ENCODE data around the gene WDR33.
A peak's percentile ranks its signal among the peaks of the same experiment; 100 is the strongest.
"Not testable (repeated sequence)": the region's sequence is repeated elsewhere in the genome, so short reads cannot be mapped to it uniquely, and the experiment has no call there.

Gene WDR33

DNA sequence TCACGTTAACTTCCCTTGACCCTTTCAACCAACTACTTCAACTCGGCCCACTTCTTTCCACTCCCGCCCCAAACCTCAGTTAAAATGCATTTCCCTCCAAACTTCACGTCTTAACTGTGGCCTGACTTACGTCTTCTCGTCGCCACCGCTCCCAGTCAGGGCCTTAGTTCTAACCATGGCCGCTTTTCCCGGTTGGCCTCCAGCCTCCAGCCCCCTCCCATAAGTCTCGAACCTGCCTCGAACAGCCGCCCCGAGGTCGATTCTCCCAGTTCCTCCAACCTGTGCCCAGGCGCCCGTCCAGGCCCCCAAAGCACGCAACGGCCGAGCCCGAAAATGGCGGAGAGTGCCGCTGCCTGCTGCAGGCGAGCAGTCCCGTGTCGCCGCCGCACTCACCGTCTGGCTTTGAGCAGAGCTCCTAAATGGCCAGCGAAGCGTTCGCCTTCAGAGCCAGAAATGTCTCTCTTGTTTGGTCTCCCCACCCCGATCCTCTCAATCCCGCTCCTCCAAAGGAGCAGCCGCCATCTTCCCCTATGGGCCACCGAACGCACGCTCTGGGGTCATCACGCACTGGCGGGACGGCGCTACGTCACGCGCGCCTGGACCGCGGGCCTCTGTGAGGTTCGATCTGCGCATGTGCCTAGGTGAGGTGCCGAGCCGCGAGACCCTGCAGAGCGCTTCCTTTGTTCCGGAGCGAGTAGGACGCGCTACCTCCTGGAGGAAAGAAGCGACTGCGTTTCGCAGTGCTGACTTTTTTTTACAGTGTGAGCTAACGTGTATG is at the start of gene WDR33:
WDR33 (minus strand) TSS at position 553 of the 778 bp plus-strand sequence. CDS start 40,190 bp downstream, outside the sequence.
- H3K36me3 Mint-ChIP-seq (ENCODE audit: low read depth): peaks cover 19% of the 10 kb centered on the region
- peak within 1 kb of the TSS; percentile 96 for H3K27ac Mint-ChIP-seq
- peaks cover 3% of the 10 kb centered on the region for H3K27me3 Mint-ChIP-seq (ENCODE audit: low read depth)
- peak within 1 kb of the TSS; percentile 93 for H3K4me3 Mint-ChIP-seq
- H3K4me1 Mint-ChIP-seq (ENCODE audit: low read depth): peaks cover 31% of the 10 kb centered on the region
- H3K9me3 Mint-ChIP-seq: no peaks in the 10 kb centered on the region

DNA sequence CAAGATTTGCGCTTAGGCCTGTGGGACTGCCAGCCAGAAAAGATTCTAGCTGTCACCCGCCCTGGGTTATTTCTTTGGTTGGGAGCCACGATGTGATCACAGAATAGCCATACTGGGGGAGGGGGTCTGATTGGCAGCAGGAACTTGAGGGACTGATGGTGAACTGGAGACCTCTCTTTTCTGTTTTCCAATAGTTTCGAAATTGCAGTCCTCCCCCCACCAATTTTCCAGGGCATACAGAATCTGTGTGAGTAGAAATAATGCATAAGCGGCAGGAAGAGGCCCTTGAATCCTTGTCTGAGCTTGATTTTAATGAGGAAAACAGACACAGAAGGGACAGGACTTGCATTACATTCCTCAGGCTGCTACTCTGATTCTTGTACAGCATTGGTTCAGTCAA is 49.2 kb upstream of the WDR33 start:
- no peaks in the 10 kb centered on the region for H3K9me3 Mint-ChIP-seq
- peaks cover 21% of the 10 kb centered on the region for H3K36me3 Mint-ChIP-seq (ENCODE audit: low read depth)
- H3K4me3 Mint-ChIP-seq: no peak overlapping the region
- no peak overlapping the region for H3K27ac Mint-ChIP-seq
- H3K4me1 Mint-ChIP-seq (ENCODE audit: low read depth): peaks cover 14% of the 10 kb centered on the region
- H3K27me3 Mint-ChIP-seq (ENCODE audit: low read depth): no peaks in the 10 kb centered on the region

- Mint-ChIP-seq H3K27ac (peak overlapping the region; percentile 19), H3K9me3 (no peaks in the 10 kb centered on the region), H3K36me3 (ENCODE audit: low read depth) (peaks cover 16% of the 10 kb centered on the region), H3K27me3 (ENCODE audit: low read depth) (no peaks in the 10 kb centered on the region), H3K4me3 (peak overlapping the region; percentile 72), H3K4me1 (ENCODE audit: low read depth) (peaks cover 14% of the 10 kb centered on the region)
Observed at GRCh38 chr2:127859712-127860085, 48.7 kb upstream of the WDR33 start.

DNA sequence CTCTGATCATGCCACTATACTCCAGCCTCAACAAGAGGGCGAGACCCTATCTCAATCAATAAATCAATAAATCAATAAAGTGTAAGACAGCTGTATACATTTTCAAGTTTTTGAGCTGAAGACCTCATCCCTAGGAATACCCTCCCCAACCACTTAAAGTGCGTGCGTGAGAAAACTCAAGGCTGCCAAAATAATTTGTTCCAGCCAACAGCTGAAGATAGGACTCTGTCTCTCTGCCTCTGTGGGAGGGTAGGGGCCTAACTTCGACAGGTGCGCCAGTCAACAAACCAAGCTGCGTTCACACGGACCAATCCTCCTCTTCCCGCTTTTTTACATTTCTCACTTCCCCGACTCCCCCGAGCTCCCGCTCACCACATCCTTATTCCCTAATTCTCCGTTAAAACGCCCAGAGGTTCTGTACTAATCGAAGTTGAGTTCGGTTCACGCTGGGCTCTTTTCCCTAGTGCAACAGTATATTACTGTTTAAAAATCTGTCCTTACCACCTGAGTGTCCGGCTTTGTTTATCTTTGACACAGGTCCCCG is 46.4 kb upstream of the WDR33 start:
- H3K27ac Mint-ChIP-seq: peak overlapping the region; percentile 94
- H3K4me1 Mint-ChIP-seq (ENCODE audit: low read depth): peaks cover 28% of the 10 kb centered on the region
- no peaks in the 10 kb centered on the region for H3K9me3 Mint-ChIP-seq
- H3K36me3 Mint-ChIP-seq (ENCODE audit: low read depth): peaks cover 16% of the 10 kb centered on the region
- peak overlapping the region; percentile 98 for H3K4me3 Mint-ChIP-seq
- no peaks in the 10 kb centered on the region for H3K27me3 Mint-ChIP-seq (ENCODE audit: low read depth)

- no peaks in the 10 kb centered on the region for H3K9me3 Mint-ChIP-seq
- H3K4me3 Mint-ChIP-seq: no peak overlapping the region
- no peaks in the 10 kb centered on the region for H3K27me3 Mint-ChIP-seq (ENCODE audit: low read depth)
- H3K27ac Mint-ChIP-seq: peak overlapping the region; percentile 38
- H3K4me1 Mint-ChIP-seq (ENCODE audit: low read depth): peaks cover 32% of the 10 kb centered on the region
- H3K36me3 Mint-ChIP-seq (ENCODE audit: low read depth): peaks cover 34% of the 10 kb centered on the region
Observed at GRCh38 chr2:127853671-127854070, 42.7 kb upstream of the WDR33 start.

DNA sequence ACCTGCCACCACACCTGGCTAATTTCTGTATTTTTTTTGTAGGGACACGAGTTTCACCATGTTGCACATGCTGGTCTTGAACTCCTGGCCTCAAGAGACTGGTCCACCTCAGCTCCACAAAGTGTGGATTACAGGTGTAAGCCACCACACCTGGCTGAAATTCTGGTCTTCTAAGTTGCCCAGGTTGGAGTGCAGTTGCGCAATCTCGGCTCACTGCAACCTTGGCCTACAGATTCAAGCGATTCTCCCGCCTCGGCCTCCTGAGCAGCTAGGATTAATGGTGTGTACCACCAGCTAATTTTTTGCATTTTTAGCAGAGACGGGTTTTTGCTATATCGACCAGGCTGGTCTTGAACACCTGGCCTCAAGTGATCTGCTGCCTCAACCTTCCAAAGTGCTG is 41.4 kb upstream of the WDR33 start:
- Mint-ChIP-seq H3K36me3 (ENCODE audit: low read depth) (peaks cover 34% of the 10 kb centered on the region), H3K27me3 (ENCODE audit: low read depth) (no peaks in the 10 kb centered on the region), H3K9me3 (no peaks in the 10 kb centered on the region), H3K4me1 (ENCODE audit: low read depth) (peaks cover 30% of the 10 kb centered on the region), H3K4me3 (no peak overlapping the region), H3K27ac (no peak overlapping the region)

DNA sequence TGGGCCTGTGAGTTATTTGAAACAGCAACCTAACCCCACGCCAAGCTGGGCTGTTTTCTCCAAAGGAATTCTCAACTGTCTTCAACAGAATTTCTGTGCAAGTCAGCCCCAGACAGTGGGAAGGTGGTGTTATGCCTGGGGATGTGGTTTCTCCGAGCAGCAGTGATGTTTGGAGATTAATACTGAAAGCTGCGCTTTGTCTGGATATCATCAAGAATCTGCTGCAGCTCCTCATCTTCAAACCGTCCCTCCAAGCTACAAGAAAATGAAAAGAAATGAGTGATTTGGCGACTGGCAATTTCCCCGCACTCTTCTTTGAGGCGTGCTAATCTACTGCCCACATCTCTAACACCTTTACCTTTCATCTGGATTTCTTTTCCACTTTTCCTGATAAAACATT is 37.0 kb upstream of the WDR33 start:
- Mint-ChIP-seq H3K36me3 (ENCODE audit: low read depth) (peaks cover 43% of the 10 kb centered on the region), H3K4me3 (no peak overlapping the region), H3K27me3 (ENCODE audit: low read depth) (no peaks in the 10 kb centered on the region), H3K9me3 (no peaks in the 10 kb centered on the region), H3K27ac (no peak overlapping the region), H3K4me1 (ENCODE audit: low read depth) (peaks cover 11% of the 10 kb centered on the region)

GRCh38 chr2:127844973-127845372 is 34.0 kb upstream of the WDR33 start:
- H3K36me3 Mint-ChIP-seq (ENCODE audit: low read depth): peaks cover 31% of the 10 kb centered on the region
- no peak overlapping the region for H3K4me3 Mint-ChIP-seq
- H3K27ac Mint-ChIP-seq: no peak overlapping the region
- no peaks in the 10 kb centered on the region for H3K9me3 Mint-ChIP-seq
- no peaks in the 10 kb centered on the region for H3K27me3 Mint-ChIP-seq (ENCODE audit: low read depth)
- H3K4me1 Mint-ChIP-seq (ENCODE audit: low read depth): peaks cover 12% of the 10 kb centered on the region

- Mint-ChIP-seq H3K4me3 (no peak overlapping the region), H3K27me3 (ENCODE audit: low read depth) (no peaks in the 10 kb centered on the region), H3K4me1 (ENCODE audit: low read depth) (peaks cover 6% of the 10 kb centered on the region), H3K36me3 (ENCODE audit: low read depth) (peaks cover 21% of the 10 kb centered on the region), H3K27ac (no peak overlapping the region), H3K9me3 (no peaks in the 10 kb centered on the region)
Observed at GRCh38 chr2:127843677-127844076, 32.7 kb upstream of the WDR33 start.

- H3K4me3 Mint-ChIP-seq: no peak overlapping the region
- H3K9me3 Mint-ChIP-seq: no peaks in the 10 kb centered on the region
- H3K36me3 Mint-ChIP-seq (ENCODE audit: low read depth): peaks cover 15% of the 10 kb centered on the region
- no peak overlapping the region for H3K27ac Mint-ChIP-seq
- no peaks in the 10 kb centered on the region for H3K27me3 Mint-ChIP-seq (ENCODE audit: low read depth)
- peaks cover 6% of the 10 kb centered on the region for H3K4me1 Mint-ChIP-seq (ENCODE audit: low read depth)
Observed at GRCh38 chr2:127841466-127842178, 30.7 kb upstream of the WDR33 start.

DNA sequence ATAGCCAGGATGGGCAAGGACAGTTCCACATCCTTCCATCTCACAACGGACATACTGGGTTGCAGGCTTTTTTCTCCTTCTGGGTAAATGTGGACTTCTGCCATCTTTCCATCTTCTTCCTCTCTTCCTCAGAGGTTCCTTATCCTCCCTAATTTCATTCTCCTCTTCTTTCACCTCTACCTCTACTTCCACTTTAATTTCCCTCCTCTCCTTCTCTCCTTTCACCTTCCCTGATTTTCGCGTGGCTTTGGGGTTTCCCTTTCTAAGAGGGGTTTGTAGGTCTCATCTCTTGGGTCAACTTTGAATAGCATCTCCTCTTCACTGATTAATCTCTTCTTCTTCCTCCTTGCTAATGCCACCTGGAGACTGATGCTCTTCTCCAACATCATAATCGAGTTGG is 29.9 kb upstream of the WDR33 start:
- Mint-ChIP-seq H3K27ac (no peak overlapping the region), H3K27me3 (ENCODE audit: low read depth) (no peaks in the 10 kb centered on the region), H3K4me1 (ENCODE audit: low read depth) (peaks cover 4% of the 10 kb centered on the region), H3K36me3 (ENCODE audit: low read depth) (peaks cover 11% of the 10 kb centered on the region), H3K4me3 (no peak overlapping the region), H3K9me3 (no peaks in the 10 kb centered on the region)

DNA sequence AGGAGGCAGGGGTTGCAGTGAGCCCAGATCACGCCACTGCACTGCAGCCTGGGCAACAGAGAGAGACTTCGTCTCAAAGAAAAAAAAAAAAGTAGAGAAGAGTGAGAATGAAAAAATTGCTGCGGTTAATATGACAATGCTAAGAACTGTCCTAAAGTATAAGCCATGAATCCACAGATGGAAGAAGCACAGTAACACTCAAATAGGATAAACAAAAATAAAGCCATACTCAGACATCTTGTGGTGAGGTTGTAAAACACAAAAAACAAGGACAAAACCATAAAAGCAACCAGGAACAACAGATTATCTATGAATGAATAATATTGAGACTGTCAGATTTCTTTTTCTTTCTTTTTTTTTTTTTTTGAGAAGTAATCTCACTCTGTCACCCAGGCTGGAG is 24.0 kb upstream of the WDR33 start:
- H3K4me3 Mint-ChIP-seq: no peak overlapping the region

GRCh38 chr2:127829845-127830246 is 18.9 kb upstream of the WDR33 start:
- Mint-ChIP-seq H3K27me3 (ENCODE audit: low read depth) (no peaks in the 10 kb centered on the region), H3K36me3 (ENCODE audit: low read depth) (peaks cover 17% of the 10 kb centered on the region), H3K4me3 (peak overlapping the region; percentile 59), H3K27ac (peak overlapping the region; percentile 83), H3K4me1 (ENCODE audit: low read depth) (peaks cover 19% of the 10 kb centered on the region), H3K9me3 (peaks cover 25% of the 10 kb centered on the region)

More for the DNA sequence above, 24.0 kb upstream of the WDR33 start:
- no peak overlapping the region for H3K27ac Mint-ChIP-seq
- H3K4me1 Mint-ChIP-seq (ENCODE audit: low read depth): peaks cover 6% of the 10 kb centered on the region
- no peaks in the 10 kb centered on the region for H3K36me3 Mint-ChIP-seq (ENCODE audit: low read depth)
- no peaks in the 10 kb centered on the region for H3K27me3 Mint-ChIP-seq (ENCODE audit: low read depth)
- no peaks in the 10 kb centered on the region for H3K9me3 Mint-ChIP-seq

- H3K27ac Mint-ChIP-seq; H3K27me3 Mint-ChIP-seq (ENCODE audit: low read depth); H3K4me3 Mint-ChIP-seq: not testable (repeated sequence)
- H3K36me3 Mint-ChIP-seq (ENCODE audit: low read depth): peaks cover 17% of the 10 kb centered on the region
- H3K9me3 Mint-ChIP-seq: peaks cover 31% of the 10 kb centered on the region
- peaks cover 19% of the 10 kb centered on the region for H3K4me1 Mint-ChIP-seq (ENCODE audit: low read depth)
Observed at GRCh38 chr2:127826708-127827107, 15.7 kb upstream of the WDR33 start.

- H3K36me3 Mint-ChIP-seq (ENCODE audit: low read depth): peaks cover 17% of the 10 kb centered on the region
- peaks cover 18% of the 10 kb centered on the region for H3K4me1 Mint-ChIP-seq (ENCODE audit: low read depth)
- H3K9me3 Mint-ChIP-seq: peaks cover 33% of the 10 kb centered on the region
- H3K27me3 Mint-ChIP-seq (ENCODE audit: low read depth): peaks cover 5% of the 10 kb centered on the region
- no peak overlapping the region for H3K27ac Mint-ChIP-seq
- H3K4me3 Mint-ChIP-seq: no peak overlapping the region
Observed at GRCh38 chr2:127826047-127826446, 15.1 kb upstream of the WDR33 start.

Measured in T-helper 1 cell treated with Interleukin-12 subunit alpha and Interleukin-12 subunit beta and Interleukin-4 antibody, amounts not matched to agents 30 μg/mL and 1 μg/mL, for 36 hours (primary cell).